Thyroid gland (tissue), 4 donors: ENCODE measurements around the gene SLC22A3.

ENCODE experiments used
- POLR2A ChIP-seq, 2 donors: fragments of 450-650 bp; IDR thresholded peaks; one replicate each; pipeline ENCODE4 v1.6.1; 2017; ENCODE audit warnings: antibody characterized with exemption in 2 of 2, mild to moderate bottlenecking in 2 of 2, moderate library complexity in 1 of 2
- TF ChIP-seq, protein P1 (sequence below), 6 experiments: fragments of 200-600 bp in 3 of 6; fragments of 450-650 bp in 3 of 6; sonication (generic) in 3 of 6; IDR thresholded peaks; one replicate each; pipeline ENCODE4 v1.5.1; 2016 to 2019; ENCODE audit warnings: antibody characterized with exemption in 6 of 6, mild to moderate bottlenecking in 2 of 6, inconsistent platforms in 1 of 6, moderate library complexity in 1 of 6

- TF ChIP-seq, protein P1, sequence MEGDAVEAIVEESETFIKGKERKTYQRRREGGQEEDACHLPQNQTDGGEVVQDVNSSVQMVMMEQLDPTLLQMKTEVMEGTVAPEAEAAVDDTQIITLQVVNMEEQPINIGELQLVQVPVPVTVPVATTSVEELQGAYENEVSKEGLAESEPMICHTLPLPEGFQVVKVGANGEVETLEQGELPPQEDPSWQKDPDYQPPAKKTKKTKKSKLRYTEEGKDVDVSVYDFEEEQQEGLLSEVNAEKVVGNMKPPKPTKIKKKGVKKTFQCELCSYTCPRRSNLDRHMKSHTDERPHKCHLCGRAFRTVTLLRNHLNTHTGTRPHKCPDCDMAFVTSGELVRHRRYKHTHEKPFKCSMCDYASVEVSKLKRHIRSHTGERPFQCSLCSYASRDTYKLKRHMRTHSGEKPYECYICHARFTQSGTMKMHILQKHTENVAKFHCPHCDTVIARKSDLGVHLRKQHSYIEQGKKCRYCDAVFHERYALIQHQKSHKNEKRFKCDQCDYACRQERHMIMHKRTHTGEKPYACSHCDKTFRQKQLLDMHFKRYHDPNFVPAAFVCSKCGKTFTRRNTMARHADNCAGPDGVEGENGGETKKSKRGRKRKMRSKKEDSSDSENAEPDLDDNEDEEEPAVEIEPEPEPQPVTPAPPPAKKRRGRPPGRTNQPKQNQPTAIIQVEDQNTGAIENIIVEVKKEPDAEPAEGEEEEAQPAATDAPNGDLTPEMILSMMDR (IDR thresholded peaks at IDR 0.05), result no peak
- TF ChIP-seq POLR2A (IDR thresholded peaks at IDR 0.05), result no peak
Measured at GRCh38 chr6:160442151-160442550, 94.0 kb downstream of the SLC22A3 start.
